ENCODE data around the gene LYPD8. TPM values are rescaled to one million over a fixed set of nuclear protein-coding genes. Genes with fewer than 3 reads are reported as not detected.

The LYPD8 gene
- total and polyA plus RNA-seq, 2 of the 8 experiments (the other 6 are each of a cell fraction or from before 2014, with no cell fraction given), result not detected

DNA sequence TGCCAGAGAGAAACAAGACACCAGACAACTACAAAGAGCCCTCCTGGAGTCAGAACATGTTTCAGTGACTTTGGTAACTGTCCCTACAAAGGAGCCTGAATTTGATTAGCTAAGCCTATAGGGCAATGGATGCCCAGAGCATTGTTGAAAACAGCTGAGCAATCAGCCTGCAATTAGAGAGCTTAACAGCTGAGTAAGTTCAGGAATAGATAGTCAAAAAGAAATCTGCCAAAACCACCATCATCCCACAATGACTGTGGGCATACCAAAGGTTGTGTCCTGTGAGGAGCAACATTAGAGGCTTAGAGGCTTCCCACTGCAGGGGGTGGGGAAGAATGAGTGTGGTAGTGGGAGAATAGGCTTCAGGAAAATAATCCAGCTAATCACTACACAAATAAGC lies 38.0 kb upstream of the LYPD8 start:
- FAIRE-seq (no peak), DNase-seq (ENCODE audit: low read depth in 1 of 2, low spot score in 2 of 2) (no peak)
- H3K79me1 ChIP-seq (ENCODE audit: low read depth, low read length), result no peaks in the 10 kb centered on the region
- H2BK15ac ChIP-seq (ENCODE audit: low read length), result no peak overlapping the region
- H3K23ac ChIP-seq (ENCODE audit: insufficient read length), result no peak overlapping the region
- no peaks in the 10 kb centered on the region for H3K23me2 ChIP-seq (ENCODE audit: low read depth, low read length)
- H2BK120ac ChIP-seq (replicated peaks; ENCODE audit: low read depth, low read length), result no peak overlapping the region
- ChIA-PET CTCF (ENCODE audit: partially characterized antibody) (no interaction called here), POLR2A (ENCODE audit: partially characterized antibody) (no interaction called here)
- H3K4me2 ChIP-seq (ENCODE audit: insufficient read depth in 1 of 2, low read depth in 2 of 2, low read length in 2 of 2), result no peak overlapping the region
- no peak overlapping the region for H4K91ac ChIP-seq (replicated peaks; ENCODE audit: insufficient read length, low read length)
- H3K56ac ChIP-seq (replicated peaks; ENCODE audit: insufficient read length, low read depth, low read length), result no peak overlapping the region
- no peak overlapping the region for H2AK5ac ChIP-seq (ENCODE audit: low read depth, low read length)
- no peak overlapping the region for H3K9ac ChIP-seq (replicated peaks in 1 of 4; ENCODE audit: extremely low read depth in 1 of 4, low read depth in 3 of 4, low read length in 3 of 4)
- H3K4me3 ChIP-seq (ENCODE audit: extremely low read depth in 1 of 4, insufficient read depth in 2 of 4, low read depth in 3 of 4, low read length in 4 of 4), result no peak overlapping the region
- H4K5ac ChIP-seq (ENCODE audit: insufficient read length, low read depth, low read length), result no peak overlapping the region
- no peak overlapping the region for H4K8ac ChIP-seq (ENCODE audit: extremely low read depth, insufficient read depth, low read length)
- no peaks in the 10 kb centered on the region for H3K36me3 ChIP-seq (ENCODE audit: control insufficient read depth in 2 of 4, insufficient read depth in 4 of 4, low read length in 3 of 4)
- H3K4ac ChIP-seq (replicated peaks; ENCODE audit: insufficient read length, low read depth, low read length), result no peak overlapping the region
- no peak overlapping the region for H2BK12ac ChIP-seq (ENCODE audit: low read depth, low read length)
- no peaks in the 10 kb centered on the region for H3K4me1 ChIP-seq (replicated peaks in 1 of 4; ENCODE audit: control insufficient read depth in 3 of 4, insufficient read depth in 4 of 4, low read length in 3 of 4)
- no peaks in the 10 kb centered on the region for H3K79me2 ChIP-seq (ENCODE audit: control insufficient read depth in 1 of 2, insufficient read depth in 2 of 2, low read length in 2 of 2)
- no peaks in the 10 kb centered on the region for H4K20me1 ChIP-seq (replicated peaks in 1 of 2; ENCODE audit: control insufficient read depth in 1 of 2, insufficient read depth in 2 of 2, low read length in 2 of 2)
- no peaks in the 10 kb centered on the region for H3K27me3 ChIP-seq (replicated peaks in 1 of 4; ENCODE audit: control insufficient read depth in 3 of 4, extremely low read depth in 1 of 4, insufficient read depth in 3 of 4, low read length in 3 of 4)
- H3K18ac ChIP-seq (ENCODE audit: extremely low read depth, low read length), result no peak overlapping the region
- H2AFZ ChIP-seq (ENCODE audit: low read length), result no peak overlapping the region
- H2BK20ac ChIP-seq (ENCODE audit: low read length), result no peak overlapping the region
- H2BK5ac ChIP-seq (ENCODE audit: low read depth, low read length), result no peak overlapping the region
- no peak overlapping the region for H3K27ac ChIP-seq (ENCODE audit: low read depth, low read length)
- no peak overlapping the region for H3K14ac ChIP-seq (ENCODE audit: insufficient read length)
- H3K9me3 ChIP-seq (ENCODE audit: insufficient read depth in 2 of 2, low read depth in 1 of 2, low read length in 1 of 2), result peaks cover 54 to 72% of the 10 kb centered on the region in 2 experiments
- TF ChIP-seq, protein P1, sequence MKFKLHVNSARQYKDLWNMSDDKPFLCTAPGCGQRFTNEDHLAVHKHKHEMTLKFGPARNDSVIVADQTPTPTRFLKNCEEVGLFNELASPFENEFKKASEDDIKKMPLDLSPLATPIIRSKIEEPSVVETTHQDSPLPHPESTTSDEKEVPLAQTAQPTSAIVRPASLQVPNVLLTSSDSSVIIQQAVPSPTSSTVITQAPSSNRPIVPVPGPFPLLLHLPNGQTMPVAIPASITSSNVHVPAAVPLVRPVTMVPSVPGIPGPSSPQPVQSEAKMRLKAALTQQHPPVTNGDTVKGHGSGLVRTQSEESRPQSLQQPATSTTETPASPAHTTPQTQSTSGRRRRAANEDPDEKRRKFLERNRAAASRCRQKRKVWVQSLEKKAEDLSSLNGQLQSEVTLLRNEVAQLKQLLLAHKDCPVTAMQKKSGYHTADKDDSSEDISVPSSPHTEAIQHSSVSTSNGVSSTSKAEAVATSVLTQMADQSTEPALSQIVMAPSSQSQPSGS (IDR thresholded peaks at IDR 0.05; ENCODE audit: low read length), result no peak
- TF ChIP-seq HDAC2 (IDR thresholded peaks at IDR 0.05; ENCODE audit: borderline replicate concordance in 1 of 2, low read depth in 2 of 2, low read length in 2 of 2) (no peak), SRF (IDR thresholded peaks at IDR 0.05; ENCODE audit: low read depth, low read length) (no peak), JUN (IDR thresholded peaks at IDR 0.05; ENCODE audit: low read depth, low read length) (no peak), RNF2 (IDR thresholded peaks at IDR 0.05; ENCODE audit: borderline replicate concordance, low read depth, low read length, missing control alignments, poor library complexity, severe bottlenecking) (no peak), MAFK (IDR thresholded peaks at IDR 0.05; ENCODE audit: low read depth, low read length) (no peak), JUND (IDR thresholded peaks at IDR 0.05; ENCODE audit: low read length) (no peak), EZH2 (IDR thresholded peaks at IDR 0.05; ENCODE audit: low read depth, low read length, severe bottlenecking) (no peak), ZNF274 (IDR thresholded peaks at IDR 0.05; ENCODE audit: borderline replicate concordance, extremely low read depth, low read length) (no peak), RAD21 (IDR thresholded peaks at IDR 0.05 in 1 of 2, conservative IDR thresholded peaks at IDR 0.05 in 1 of 2; ENCODE audit: low read depth in 2 of 2, low read length in 2 of 2) (no peak), ASH2L (IDR thresholded peaks at IDR 0.05; ENCODE audit: low read length) (no peak), CBX8 (IDR thresholded peaks at IDR 0.05; ENCODE audit: borderline replicate concordance, low read depth, low read length) (no peak)
- TF ChIP-seq, protein P2, sequence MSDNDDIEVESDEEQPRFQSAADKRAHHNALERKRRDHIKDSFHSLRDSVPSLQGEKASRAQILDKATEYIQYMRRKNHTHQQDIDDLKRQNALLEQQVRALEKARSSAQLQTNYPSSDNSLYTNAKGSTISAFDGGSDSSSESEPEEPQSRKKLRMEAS (IDR thresholded peaks at IDR 0.05), result no peak

All from H1 (cell line).